Measurements from ENCODE around the gene PROKR2. TPM values are rescaled to one million over a fixed set of nuclear protein-coding genes. Genes with fewer than 3 reads are reported as not detected.

The PROKR2 gene
- total and polyA plus RNA-seq, 2 of the 13 experiments (the other 11 are each of a cell fraction or from before 2014, with no cell fraction given) = not detected

DNA sequence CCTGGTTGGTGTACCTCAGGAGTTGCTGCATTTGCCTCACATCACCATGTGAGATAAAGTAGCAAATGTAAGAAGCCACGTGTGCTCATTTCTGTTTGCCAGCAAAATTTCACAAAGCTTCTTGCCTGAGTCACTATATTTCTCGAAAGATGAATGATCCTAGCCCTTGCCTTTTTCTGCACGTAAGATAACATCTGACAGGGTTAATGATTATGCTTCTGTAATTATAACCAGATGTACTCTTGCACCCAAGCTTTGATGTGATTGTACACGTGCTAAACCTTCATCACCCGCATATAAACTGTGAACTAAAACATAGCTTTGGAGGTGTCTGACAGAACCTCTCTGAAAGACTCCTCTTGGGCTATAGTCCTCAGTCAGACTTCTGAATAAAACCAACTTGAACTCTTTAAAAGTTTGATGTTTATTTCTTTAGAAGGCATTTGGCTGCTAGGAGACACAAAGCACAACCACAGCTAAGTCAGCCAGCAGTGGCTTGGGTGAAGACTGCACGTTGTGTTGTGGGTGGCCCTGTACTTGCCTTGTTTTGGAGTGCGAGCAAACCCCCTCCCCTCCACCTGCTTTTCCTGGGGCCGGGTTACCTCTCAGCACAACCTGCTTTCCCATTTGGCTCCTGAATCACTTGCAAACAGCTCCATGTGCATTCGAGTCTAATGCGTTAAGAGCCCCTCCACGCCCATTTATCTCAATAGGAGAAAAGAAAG, 19.3 kb downstream of the PROKR2 start:
- ChIA-PET POLR2A (no interaction called here), CTCF (ENCODE audit: low intra/inter-chr PET ratio, low total read pairs) (no interaction called here)
- Histone ChIP-seq H3K27ac (ENCODE audit: extremely low read length, insufficient read depth, low read length) (no peak overlapping the region), H3K36me3 (replicated peaks in 1 of 2; ENCODE audit: control insufficient read depth in 1 of 2, insufficient read depth in 2 of 2, low read length in 2 of 2) (no peaks in the 10 kb centered on the region), H2AFZ (ENCODE audit: low read length) (no peak overlapping the region), H4K20me1 (ENCODE audit: insufficient read depth, low read length) (no peaks in the 10 kb centered on the region), H3K4me2 (ENCODE audit: low read depth, low read length) (peak overlapping the region; percentile 3), H3K9ac (ENCODE audit: insufficient read depth, low read depth, low read length) (no peak overlapping the region), H3K27me3 (ENCODE audit: control insufficient read depth in 1 of 2, insufficient read depth in 2 of 2, low read length in 2 of 2) (peaks cover 1 to 12% of the 10 kb centered on the region in 2 experiments; a peak in 3 of 5 replicates), H3K4me1 (ENCODE audit: insufficient read depth, low read length) (peaks cover 21% of the 10 kb centered on the region), H3K79me2 (ENCODE audit: insufficient read depth, low read length) (no peaks in the 10 kb centered on the region), H3K4me3 (replicated peaks in 1 of 3; ENCODE audit: insufficient read depth in 1 of 3, low read depth in 2 of 3, low read length in 3 of 3) (no peak overlapping the region; a peak in 1 of 6 replicates), H3K9me3 (ENCODE audit: low read length) (no peaks in the 10 kb centered on the region)
- DNase-seq (ENCODE audit: low spot score) (peak; percentile 81), FAIRE-seq (peak; percentile 77), ATAC-seq (peak; percentile 96)
- BruUV-seq (replicated peaks) = no TSS peak
- in situ Hi-C loops (cut with HindIII; ENCODE audit: extremely low pct_ligation_motif_present, low pct_unique_long_range_greater_than_20kb) (no loop called here), intact Hi-C loops (cut with micrococcal nuclease; ENCODE audit: unreplicated experiment) (no loop called here)
- 11% methylated on average over 11 of the region's 11 CpGs for WGBS (ENCODE audit: low lambda C conversion rate)
- TF ChIP-seq RFX1 (IDR thresholded peaks at IDR 0.05) (no peak), PHF21A (CRISPR knock-in tag; IDR thresholded peaks at IDR 0.05) (0 out of 2 replicates have a peak, but pooled peaks have one; percentile 53), ZNF781 (CRISPR knock-in tag; IDR thresholded peaks at IDR 0.05; ENCODE audit: borderline replicate concordance, not compliant biosample characterization) (no peak), BRCA1 (CRISPR knock-in tag; IDR thresholded peaks at IDR 0.05) (no peak), HOXA5 (CRISPR knock-in tag; IDR thresholded peaks at IDR 0.05) (0 out of 2 replicates have a peak, but pooled peaks have one; percentile 4)
- TF ChIP-seq, protein P1, sequence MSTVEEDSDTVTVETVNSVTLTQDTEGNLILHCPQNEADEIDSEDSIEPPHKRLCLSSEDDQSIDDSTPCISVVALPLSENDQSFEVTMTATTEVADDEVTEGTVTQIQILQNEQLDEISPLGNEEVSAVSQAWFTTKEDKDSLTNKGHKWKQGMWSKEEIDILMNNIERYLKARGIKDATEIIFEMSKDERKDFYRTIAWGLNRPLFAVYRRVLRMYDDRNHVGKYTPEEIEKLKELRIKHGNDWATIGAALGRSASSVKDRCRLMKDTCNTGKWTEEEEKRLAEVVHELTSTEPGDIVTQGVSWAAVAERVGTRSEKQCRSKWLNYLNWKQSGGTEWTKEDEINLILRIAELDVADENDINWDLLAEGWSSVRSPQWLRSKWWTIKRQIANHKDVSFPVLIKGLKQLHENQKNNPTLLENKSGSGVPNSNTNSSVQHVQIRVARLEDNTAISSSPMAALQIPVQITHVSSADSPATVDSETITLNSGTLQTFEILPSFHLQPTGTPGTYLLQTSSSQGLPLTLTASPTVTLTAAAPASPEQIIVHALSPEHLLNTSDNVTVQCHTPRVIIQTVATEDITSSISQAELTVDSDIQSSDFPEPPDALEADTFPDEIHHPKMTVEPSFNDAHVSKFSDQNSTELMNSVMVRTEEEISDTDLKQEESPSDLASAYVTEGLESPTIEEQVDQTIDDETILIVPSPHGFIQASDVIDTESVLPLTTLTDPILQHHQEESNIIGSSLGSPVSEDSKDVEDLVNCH (CRISPR knock-in tag; IDR thresholded peaks at IDR 0.05) = no peak
- TF ChIP-seq, protein P2, sequence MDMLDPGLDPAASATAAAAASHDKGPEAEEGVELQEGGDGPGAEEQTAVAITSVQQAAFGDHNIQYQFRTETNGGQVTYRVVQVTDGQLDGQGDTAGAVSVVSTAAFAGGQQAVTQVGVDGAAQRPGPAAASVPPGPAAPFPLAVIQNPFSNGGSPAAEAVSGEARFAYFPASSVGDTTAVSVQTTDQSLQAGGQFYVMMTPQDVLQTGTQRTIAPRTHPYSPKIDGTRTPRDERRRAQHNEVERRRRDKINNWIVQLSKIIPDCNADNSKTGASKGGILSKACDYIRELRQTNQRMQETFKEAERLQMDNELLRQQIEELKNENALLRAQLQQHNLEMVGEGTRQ (IDR thresholded peaks at IDR 0.05; ENCODE audit: low read depth, low read length) = peak; percentile 41; the same call in 1 of the 2 replicates
- TF ChIP-seq, protein P2 (CRISPR knock-in tag; IDR thresholded peaks at IDR 0.05; ENCODE audit: borderline replicate concordance) = 0 out of 2 replicates have a peak, but pooled peaks have one; percentile 40
- TF ChIP-seq, protein P3, sequence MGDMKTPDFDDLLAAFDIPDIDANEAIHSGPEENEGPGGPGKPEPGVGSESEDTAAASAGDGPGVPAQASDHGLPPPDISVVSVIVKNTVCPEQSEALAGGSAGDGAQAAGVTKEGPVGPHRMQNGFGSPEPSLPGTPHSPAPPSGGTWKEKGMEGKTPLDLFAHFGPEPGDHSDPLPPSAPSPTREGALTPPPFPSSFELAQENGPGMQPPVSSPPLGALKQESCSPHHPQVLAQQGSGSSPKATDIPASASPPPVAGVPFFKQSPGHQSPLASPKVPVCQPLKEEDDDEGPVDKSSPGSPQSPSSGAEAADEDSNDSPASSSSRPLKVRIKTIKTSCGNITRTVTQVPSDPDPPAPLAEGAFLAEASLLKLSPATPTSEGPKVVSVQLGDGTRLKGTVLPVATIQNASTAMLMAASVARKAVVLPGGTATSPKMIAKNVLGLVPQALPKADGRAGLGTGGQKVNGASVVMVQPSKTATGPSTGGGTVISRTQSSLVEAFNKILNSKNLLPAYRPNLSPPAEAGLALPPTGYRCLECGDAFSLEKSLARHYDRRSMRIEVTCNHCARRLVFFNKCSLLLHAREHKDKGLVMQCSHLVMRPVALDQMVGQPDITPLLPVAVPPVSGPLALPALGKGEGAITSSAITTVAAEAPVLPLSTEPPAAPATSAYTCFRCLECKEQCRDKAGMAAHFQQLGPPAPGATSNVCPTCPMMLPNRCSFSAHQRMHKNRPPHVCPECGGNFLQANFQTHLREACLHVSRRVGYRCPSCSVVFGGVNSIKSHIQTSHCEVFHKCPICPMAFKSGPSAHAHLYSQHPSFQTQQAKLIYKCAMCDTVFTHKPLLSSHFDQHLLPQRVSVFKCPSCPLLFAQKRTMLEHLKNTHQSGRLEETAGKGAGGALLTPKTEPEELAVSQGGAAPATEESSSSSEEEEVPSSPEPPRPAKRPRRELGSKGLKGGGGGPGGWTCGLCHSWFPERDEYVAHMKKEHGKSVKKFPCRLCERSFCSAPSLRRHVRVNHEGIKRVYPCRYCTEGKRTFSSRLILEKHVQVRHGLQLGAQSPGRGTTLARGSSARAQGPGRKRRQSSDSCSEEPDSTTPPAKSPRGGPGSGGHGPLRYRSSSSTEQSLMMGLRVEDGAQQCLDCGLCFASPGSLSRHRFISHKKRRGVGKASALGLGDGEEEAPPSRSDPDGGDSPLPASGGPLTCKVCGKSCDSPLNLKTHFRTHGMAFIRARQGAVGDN (CRISPR knock-in tag; IDR thresholded peaks at IDR 0.05) = no peak
- TF ChIP-seq, protein P4, sequence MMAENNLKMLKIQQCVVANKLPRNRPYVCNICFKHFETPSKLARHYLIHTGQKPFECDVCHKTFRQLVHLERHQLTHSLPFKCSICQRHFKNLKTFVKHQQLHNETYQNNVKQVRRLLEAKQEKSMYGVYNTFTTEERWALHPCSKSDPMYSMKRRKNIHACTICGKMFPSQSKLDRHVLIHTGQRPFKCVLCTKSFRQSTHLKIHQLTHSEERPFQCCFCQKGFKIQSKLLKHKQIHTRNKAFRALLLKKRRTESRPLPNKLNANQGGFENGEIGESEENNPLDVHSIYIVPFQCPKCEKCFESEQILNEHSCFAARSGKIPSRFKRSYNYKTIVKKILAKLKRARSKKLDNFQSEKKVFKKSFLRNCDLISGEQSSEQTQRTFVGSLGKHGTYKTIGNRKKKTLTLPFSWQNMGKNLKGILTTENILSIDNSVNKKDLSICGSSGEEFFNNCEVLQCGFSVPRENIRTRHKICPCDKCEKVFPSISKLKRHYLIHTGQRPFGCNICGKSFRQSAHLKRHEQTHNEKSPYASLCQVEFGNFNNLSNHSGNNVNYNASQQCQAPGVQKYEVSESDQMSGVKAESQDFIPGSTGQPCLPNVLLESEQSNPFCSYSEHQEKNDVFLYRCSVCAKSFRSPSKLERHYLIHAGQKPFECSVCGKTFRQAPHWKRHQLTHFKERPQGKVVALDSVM (CRISPR knock-in tag; IDR thresholded peaks at IDR 0.05) = no peak
